IMR-90 (cell line): ENCODE measurements around the gene TOR3A. TPM values are rescaled to one million over a fixed set of nuclear protein-coding genes. Genes with fewer than 3 reads are reported as not detected.

ENCODE experiments used
- ATAC-seq: fragments of 200-7000 bp; cut with Tn5 transposase; 2 replicates; pipeline ENCODE4 v1.9.1; 2020; ENCODE audit warnings: low read depth, mild to moderate bottlenecking, moderate library complexity
- BruUV-seq: library from RNA; stranded (reverse); fragments of 400-500 nt; replicated peaks from 2 replicates; lab custom pipeline; 2021; lab: Mats Ljungman, UMichigan
- CTCF ChIA-PET: fragments of 300-600 bp; formaldehyde crosslinking; extraction: SDS; loops from one replicate; lab custom pipeline; 2021; ENCODE audit warnings: antibody characterized with exemption; lab: Yijun Ruan, JAX
- POLR2A ChIA-PET: fragments of 300-600 bp; sonication (Branson Sonifier 250); formaldehyde crosslinking; loops from one replicate; lab custom pipeline; 2022; ENCODE audit warnings: antibody characterized with exemption; ENCODE audit not compliant: unreplicated experiment; lab: Charles Lee
- DNase-seq: peaks from one replicate; pipeline ENCODE4 v3.0.0; 2013
- H2AFZ ChIP-seq: replicated peaks from 2 replicates; pipeline ENCODE3; 2013; ENCODE audit warnings: low read length, mild to moderate bottlenecking; ENCODE audit not compliant: poor library complexity
- H2AK5ac ChIP-seq: 2 replicates; pipeline ENCODE4 v1.6.1; 2013; ENCODE audit warnings: low read depth, low read length, inconsistent platforms
- H2AK9ac ChIP-seq: replicated peaks from 2 replicates; pipeline ENCODE3; 2013; ENCODE audit warnings: mild to moderate bottlenecking, low read depth, low read length, moderate library complexity; ENCODE audit not compliant: poor library complexity
- H2BK120ac ChIP-seq: 2 replicates; pipeline ENCODE4 v1.6.1; 2013; ENCODE audit warnings: low read depth, low read length, inconsistent platforms
- H2BK15ac ChIP-seq: 3 replicates; pipeline ENCODE4 v1.6.1; 2013; ENCODE audit warnings: low read depth, low read length, inconsistent platforms
- H2BK20ac ChIP-seq: 2 replicates; pipeline ENCODE4 v1.6.1; 2013; ENCODE audit warnings: low read depth, mild to moderate bottlenecking, inconsistent platforms, low read length, moderate library complexity
- H2BK5ac ChIP-seq: 2 replicates; pipeline ENCODE4 v1.6.1; 2013; ENCODE audit warnings: mild to moderate bottlenecking, low read depth, low read length, inconsistent platforms; ENCODE audit not compliant: poor library complexity, severe bottlenecking
- H3K14ac ChIP-seq: replicated peaks from 2 replicates; pipeline ENCODE4 v1.6.1; 2013; ENCODE audit warnings: low read depth, low read length, inconsistent platforms
- H3K18ac ChIP-seq: 2 replicates; pipeline ENCODE4 v1.6.1; 2013; ENCODE audit warnings: low read depth, low read length, control low read depth
- H3K23ac ChIP-seq: 2 replicates; pipeline ENCODE4 v1.6.1; 2013; ENCODE audit warnings: low read depth, low read length, inconsistent platforms
- H3K27ac ChIP-seq: 2 replicates; pipeline ENCODE4 v1.5.1; 2013; ENCODE audit warnings: mild to moderate bottlenecking, control low read depth, low read length; ENCODE audit not compliant: insufficient read depth
- H3K27me3 ChIP-seq: 2 replicates; pipeline ENCODE4 v1.6.1; 2013; ENCODE audit warnings: low read length; ENCODE audit not compliant: control insufficient read depth, insufficient read depth
- H3K36me3 ChIP-seq: 2 replicates; pipeline ENCODE4 v1.6.1; 2013; ENCODE audit warnings: low read length, mixed read lengths; ENCODE audit not compliant: control insufficient read depth, insufficient read depth
- H3K4ac ChIP-seq: 2 replicates; pipeline ENCODE4 v1.6.1; 2013; ENCODE audit warnings: low read depth, low read length, inconsistent platforms
- H3K4me1 ChIP-seq: 2 replicates; pipeline ENCODE4 v1.6.1; 2013; ENCODE audit warnings: low read length, mixed read lengths; ENCODE audit not compliant: control insufficient read depth, insufficient read depth
- H3K4me2 ChIP-seq: 2 replicates; pipeline ENCODE4 v1.6.1; 2013; ENCODE audit warnings: low read depth, mild to moderate bottlenecking, control low read depth, low read length, moderate library complexity
- H3K4me3 ChIP-seq: 2 replicates; pipeline ENCODE4 v1.5.1; 2013; ENCODE audit warnings: low read depth, mild to moderate bottlenecking, control low read depth, low read length, moderate library complexity; ENCODE audit not compliant: insufficient read depth
- H3K56ac ChIP-seq: 2 replicates; pipeline ENCODE4 v1.6.1; 2013; ENCODE audit warnings: low read length, inconsistent platforms; ENCODE audit not compliant: insufficient read depth; ENCODE audit errors: extremely low read depth
- H3K79me1 ChIP-seq, 2 experiments: 2 replicates each; pipeline ENCODE4 v1.6.1; 2013; ENCODE audit warnings: low read length in 2 of 2, inconsistent platforms in 1 of 2, low read depth in 1 of 2
- H3K9ac ChIP-seq: 2 replicates; pipeline ENCODE4 v1.6.1; 2013; ENCODE audit warnings: low read depth, low read length, control low read depth
- H3K9me1 ChIP-seq: 2 replicates; pipeline ENCODE4 v1.6.1; 2013; ENCODE audit warnings: low read length, inconsistent platforms; ENCODE audit not compliant: insufficient read depth
- H3K9me3 ChIP-seq: 2 replicates; pipeline ENCODE4 v1.6.1; 2013; ENCODE audit warnings: low read length; ENCODE audit not compliant: control insufficient read depth, insufficient read depth
- H4K20me1 ChIP-seq: 2 replicates; pipeline ENCODE4 v1.6.1; 2013; ENCODE audit warnings: low read length, inconsistent platforms; ENCODE audit not compliant: insufficient read depth
- H4K5ac ChIP-seq: 2 replicates; pipeline ENCODE4 v1.6.1; 2013; ENCODE audit warnings: mild to moderate bottlenecking, low read depth, low read length, control low read depth
- H4K8ac ChIP-seq, 2 experiments: 2 replicates each; pipeline ENCODE4 v1.6.1; 2013; ENCODE audit warnings: low read depth in 2 of 2, low read length in 2 of 2, control low read depth in 1 of 2, inconsistent platforms in 1 of 2
- H4K91ac ChIP-seq: 2 replicates; pipeline ENCODE4 v1.6.1; 2013; ENCODE audit warnings: low read depth, low read length, inconsistent platforms; ENCODE audit not compliant: insufficient read depth
- BHLHE40 ChIP-seq: fragments of 150-350 bp; IDR thresholded peaks from 2 replicates; pipeline ENCODE4 v1.6.1; 2016; ENCODE audit warnings: mild to moderate bottlenecking, low read depth, low read length
- CEBPB ChIP-seq: IDR thresholded peaks from 2 replicates; pipeline ENCODE4 v1.6.1; 2012; ENCODE audit warnings: low read depth, low read length, improper control_type of control experiment
- WGBS, 2 experiments: methylation state at CpG; one replicate each; pipeline versions ENCODE4 v1.1.5 to v1.1.7; 2013; ENCODE audit warnings: missing lambda C conversion rate in 2 of 2; ENCODE audit not compliant: insufficient read length in 1 of 2; ENCODE audit errors: extremely low coverage in 2 of 2; 5-methylcytosine and 5-hydroxymethylcytosine counted together
- dilution Hi-C: fragments of 300-500 bp; cut with HindIII; formaldehyde crosslinking; loops from one replicate; pipeline ENCODE4 v1.14.3; 2018; ENCODE audit warnings: low sequenced_read_pairs; ENCODE audit not compliant: unreplicated experiment
- in situ Hi-C: fragments of 300-500 bp; cut with MboI; formaldehyde crosslinking; loops from 3 replicates; pipeline ENCODE4 v1.14.3; 2019; ENCODE audit warnings: low sequenced_read_pairs, inconsistent platforms, mixed read lengths
- intact Hi-C: fragments of 100-400 bp; cut with micrococcal nuclease; formaldehyde crosslinking; loops from 2 replicates; pipeline ENCODE4 v1.10.0; 2022
- polyA plus RNA-seq, 3 experiments: library from polyadenylated mRNA; depleted of rRNA; stranded (reverse); fragments of >200 nt; gene quantifications; 2 replicates each; pipeline ENCODE4 v1.2.3, GENCODE V29; 2012; ENCODE audit warnings: low replicate concordance in 1 of 3
- total RNA-seq: library from RNA; depleted of rRNA; stranded (reverse); fragments of >200 nt; gene quantifications from 2 replicates; pipeline ENCODE4 v1.2.3, GENCODE V29; 2012

Gene TOR3A
- total and polyA plus RNA-seq, 2 of the 4 experiments (the other 2 are of a cell fraction): 16.8 to 22.2 TPM

- no TSS peak for BruUV-seq
- intact Hi-C loops: no loop called here
Observed at GRCh38 chr1:179046808-179047635, 34.8 kb upstream of the TOR3A start.

More at GRCh38 chr1:179046808-179047635, 34.8 kb upstream of the TOR3A start:
- Histone ChIP-seq H3K23ac (peak overlapping the region; percentile 1; the same call in 1 of the 2 replicates), H2AFZ (no peak overlapping the region), H3K4me3 (no peak overlapping the region), H3K56ac (no peak overlapping the region), H3K79me1 (peaks cover 24 to 39% of the 10 kb centered on the region in 2 experiments), H2AK5ac (no peak overlapping the region), H3K14ac (no peak overlapping the region), H2AK9ac (no peak overlapping the region), H2BK20ac (no peak overlapping the region), H4K91ac (0 out of 2 replicates have a peak overlapping the region, but pooled peaks have one; percentile 61), H3K36me3 (no peaks in the 10 kb centered on the region), H3K9ac (no peak overlapping the region), H4K5ac (no peak overlapping the region), H2BK120ac (no peak overlapping the region), H3K27me3 (no peaks in the 10 kb centered on the region), H2BK5ac (no peak overlapping the region), H3K4me1 (peaks cover 3% of the 10 kb centered on the region), H3K4me2 (no peak overlapping the region), H2BK15ac (no peak overlapping the region), H3K4ac (0 out of 2 replicates have a peak overlapping the region, but pooled peaks have one; percentile 64), H3K27ac (no peak overlapping the region), H3K9me1 (peaks cover 12% of the 10 kb centered on the region; the same call in 1 of the 2 replicates), H3K18ac (no peak overlapping the region), H4K20me1 (peaks cover 9% of the 10 kb centered on the region), H3K9me3 (no peaks in the 10 kb centered on the region), H4K8ac (no peak overlapping the region)
- dilution Hi-C loops: no loop called here
- ChIA-PET POLR2A (no interaction called here), CTCF (no interaction called here)
- WGBS, 2 experiments: 65% methylated on average over 5 of the region's 14 CpGs; no CpG with 5 or more reads in 1 of the 2 experiments
- peak; percentile 30 for ATAC-seq
- in situ Hi-C loops: no loop called here
- no peak for DNase-seq
- TF ChIP-seq BHLHE40 (no peak), CEBPB (peak; percentile 74)
